ENCODE measurements around the gene MSI2.

DNA sequence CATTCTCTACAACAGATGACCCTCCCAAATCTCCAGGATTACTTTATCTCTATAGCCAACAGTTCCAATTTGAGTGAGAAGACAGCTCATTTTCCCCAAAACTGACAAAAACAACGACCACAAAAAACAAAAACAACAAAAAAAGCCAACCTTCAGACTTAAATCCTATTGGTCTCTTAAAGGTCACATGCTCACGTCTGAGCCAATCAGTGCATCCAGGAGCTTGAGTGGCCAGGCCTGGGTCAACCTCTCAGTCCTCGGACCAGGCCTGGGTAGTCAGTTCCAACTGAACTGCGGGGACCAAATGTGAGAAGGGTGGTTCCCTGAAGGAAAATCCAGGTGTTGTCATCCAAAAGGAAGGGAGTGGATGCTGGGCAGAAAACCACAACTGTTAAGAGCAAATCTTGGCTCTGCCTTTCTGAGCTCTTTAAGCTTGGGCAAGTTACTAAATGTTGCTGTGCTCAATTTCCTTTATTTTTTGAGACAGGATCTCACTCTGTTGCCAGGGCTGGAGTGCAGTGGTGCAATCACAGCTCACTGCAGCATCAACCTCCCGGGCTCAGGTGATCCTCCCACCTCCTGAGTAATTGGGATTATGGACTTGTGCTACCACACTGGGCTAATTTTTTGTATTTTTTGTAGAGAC, 43.0 kb upstream of the MSI2 start:
- no peak for TF ChIP-seq CTCF (IDR thresholded peaks at IDR 0.05)
- TF ChIP-seq POLR2A (IDR thresholded peaks at IDR 0.05), result no peak

Measured in adrenal gland (tissue), 5 donors.